Mesendoderm (in vitro differentiated cells): ENCODE results near the gene HTRA2.

Source experiments
- DNase-seq: peaks from one replicate; pipeline ENCODE4 v3.0.0; 2013
- H2AK5ac ChIP-seq: 2 replicates; pipeline ENCODE4 v1.6.1; 2013; ENCODE audit warnings: low read length, inconsistent platforms
- H2BK120ac ChIP-seq: 2 replicates; pipeline ENCODE4 v1.6.1; 2013; ENCODE audit warnings: low read depth, mild to moderate bottlenecking, low read length, moderate library complexity, mixed read lengths
- H2BK15ac ChIP-seq: replicated peaks from 2 replicates; pipeline ENCODE4 v1.6.1; 2013; ENCODE audit warnings: low read depth, mild to moderate bottlenecking, moderate library complexity
- H2BK5ac ChIP-seq: 2 replicates; pipeline ENCODE4 v1.6.1; 2013; ENCODE audit warnings: low read length, inconsistent platforms
- H3K18ac ChIP-seq: 2 replicates; pipeline ENCODE4 v1.6.1; 2013; ENCODE audit warnings: mild to moderate bottlenecking, low read length, mixed read lengths
- H3K23ac ChIP-seq: one replicate; pipeline ENCODE4 v1.6.1; 2013; ENCODE audit warnings: low read length
- H3K27ac ChIP-seq: 2 replicates; pipeline ENCODE4 v1.5.1; 2013; ENCODE audit warnings: low read depth, mild to moderate bottlenecking, inconsistent platforms, low read length, moderate library complexity
- H3K27me3 ChIP-seq: 2 replicates; pipeline ENCODE4 v1.6.1; 2013; ENCODE audit warnings: low read length, control low read depth, mild to moderate bottlenecking, inconsistent platforms; ENCODE audit not compliant: insufficient read depth, poor library complexity
- H3K36me3 ChIP-seq: 2 replicates; pipeline ENCODE4 v1.6.1; 2013; ENCODE audit warnings: low read length, inconsistent platforms; ENCODE audit not compliant: control insufficient read depth, insufficient read depth
- H3K4ac ChIP-seq: one replicate; pipeline ENCODE4 v1.6.1; 2013; ENCODE audit warnings: low read depth, mild to moderate bottlenecking, low read length, moderate library complexity
- H3K4me1 ChIP-seq: 2 replicates; pipeline ENCODE4 v1.6.1; 2013; ENCODE audit warnings: low read depth, low read length, inconsistent platforms; ENCODE audit not compliant: control insufficient read depth
- H3K4me2 ChIP-seq: 2 replicates; pipeline ENCODE4 v1.6.1; 2013; ENCODE audit warnings: low read length
- H3K4me3 ChIP-seq: 2 replicates; pipeline ENCODE4 v1.5.1; 2013; ENCODE audit warnings: mild to moderate bottlenecking, low read length
- H3K56ac ChIP-seq: one replicate; pipeline ENCODE4 v1.6.1; 2013; ENCODE audit warnings: low read length
- H3K79me1 ChIP-seq: 2 replicates; pipeline ENCODE4 v1.6.1; 2013; ENCODE audit warnings: low read length, inconsistent platforms
- H3K79me2 ChIP-seq: 2 replicates; pipeline ENCODE4 v1.6.1; 2013; ENCODE audit warnings: mild to moderate bottlenecking, low read length; ENCODE audit not compliant: control insufficient read depth, insufficient read depth
- H3K9ac ChIP-seq: 2 replicates; pipeline ENCODE4 v1.6.1; 2013; ENCODE audit warnings: low read length, inconsistent platforms
- H4K5ac ChIP-seq: one replicate; pipeline ENCODE4 v1.6.1; 2013; ENCODE audit warnings: low read length
- H4K8ac ChIP-seq: one replicate; pipeline ENCODE4 v1.6.1; 2013; ENCODE audit warnings: low read depth, mild to moderate bottlenecking, control low read depth, low read length, moderate library complexity
- WGBS: extraction: QIAGEN DNeasy Blood & Tissue Kit; methylation state at CpG from one replicate; pipeline ENCODE4 v1.1.7; 2013; ENCODE audit warnings: low lambda C conversion rate, missing lambda C conversion rate; ENCODE audit not compliant: insufficient coverage; ENCODE audit errors: extremely low coverage; 5-methylcytosine and 5-hydroxymethylcytosine counted together

Gene HTRA2

GRCh38 chr2:74535440-74535965, 5.8 kb downstream of the HTRA2 start:
- Histone ChIP-seq H3K56ac (no peak overlapping the region), H3K9ac (no peak overlapping the region), H2BK120ac (no peak overlapping the region), H2BK5ac (no peak overlapping the region), H3K4me3 (no peak overlapping the region), H2BK15ac (no peak overlapping the region), H3K36me3 (no peaks in the 10 kb centered on the region), H3K4ac (no peak overlapping the region), H3K27ac (no peak overlapping the region), H4K5ac (no peak overlapping the region), H3K79me2 (no peaks in the 10 kb centered on the region), H3K23ac (no peak overlapping the region), H3K4me2 (no peak overlapping the region), H3K18ac (no peak overlapping the region), H2AK5ac (no peak overlapping the region), H3K4me1 (peaks cover 1% of the 10 kb centered on the region), H4K8ac (no peak overlapping the region), H3K79me1 (peaks cover 1% of the 10 kb centered on the region), H3K27me3 (no peaks in the 10 kb centered on the region)
- DNase-seq, result no peak
- WGBS, result no CpG with 5 or more reads among the region's 10 CpGs

- H2AK5ac ChIP-seq, result no peak overlapping the region
- H3K4ac ChIP-seq, result no peak overlapping the region
- H3K4me1 ChIP-seq, result no peaks in the 10 kb centered on the region
- no peak overlapping the region for H3K27ac ChIP-seq
- H2BK120ac ChIP-seq, result no peak overlapping the region
- H3K36me3 ChIP-seq, result no peaks in the 10 kb centered on the region
- peaks cover 1% of the 10 kb centered on the region for H3K79me1 ChIP-seq
- no peaks in the 10 kb centered on the region for H3K79me2 ChIP-seq
- H3K23ac ChIP-seq, result no peak overlapping the region
- H3K18ac ChIP-seq, result no peak overlapping the region
- H3K4me3 ChIP-seq, result no peak overlapping the region
- H3K56ac ChIP-seq, result no peak overlapping the region
- no peak overlapping the region for H4K8ac ChIP-seq
- no peak overlapping the region for H2BK15ac ChIP-seq
- H4K5ac ChIP-seq, result no peak overlapping the region
- no peaks in the 10 kb centered on the region for H3K27me3 ChIP-seq
- no peak overlapping the region for H3K4me2 ChIP-seq
- H3K9ac ChIP-seq, result no peak overlapping the region
- no CpG with 5 or more reads among the region's 23 CpGs for WGBS
- no peak overlapping the region for H2BK5ac ChIP-seq
- DNase-seq, result no peak
Observed at GRCh38 chr2:74536166-74536950, 6.6 kb downstream of the HTRA2 start.

- Histone ChIP-seq H3K4me2 (no peak overlapping the region), H3K27ac (no peak overlapping the region), H3K4me1 (no peaks in the 10 kb centered on the region), H4K8ac (no peak overlapping the region), H3K79me1 (no peaks in the 10 kb centered on the region), H2BK120ac (no peak overlapping the region), H3K9ac (no peak overlapping the region), H3K4me3 (no peak overlapping the region), H3K18ac (no peak overlapping the region), H3K27me3 (no peaks in the 10 kb centered on the region), H4K5ac (no peak overlapping the region), H3K79me2 (no peaks in the 10 kb centered on the region), H2AK5ac (no peak overlapping the region), H2BK5ac (no peak overlapping the region), H3K56ac (no peak overlapping the region), H3K4ac (no peak overlapping the region), H2BK15ac (no peak overlapping the region), H3K23ac (no peak overlapping the region), H3K36me3 (no peaks in the 10 kb centered on the region)
- no CpG with 5 or more reads among the region's 4 CpGs for WGBS
- no peak for DNase-seq
Observed at GRCh38 chr2:74537140-74537539, 7.4 kb downstream of the HTRA2 start.

GRCh38 chr2:74538881-74539339, 9.2 kb downstream of the HTRA2 start:
- Histone ChIP-seq H3K27me3 (no peaks in the 10 kb centered on the region), H3K9ac (no peak overlapping the region), H4K8ac (no peak overlapping the region), H3K79me1 (no peaks in the 10 kb centered on the region), H3K27ac (no peak overlapping the region), H2AK5ac (no peak overlapping the region), H3K4me2 (no peak overlapping the region), H3K4ac (no peak overlapping the region), H3K56ac (no peak overlapping the region), H3K23ac (no peak overlapping the region), H3K18ac (no peak overlapping the region), H3K36me3 (no peaks in the 10 kb centered on the region), H3K79me2 (no peaks in the 10 kb centered on the region), H3K4me1 (no peaks in the 10 kb centered on the region), H4K5ac (no peak overlapping the region), H3K4me3 (no peak overlapping the region), H2BK5ac (no peak overlapping the region), H2BK15ac (no peak overlapping the region), H2BK120ac (no peak overlapping the region)
- no CpG with 5 or more reads among the region's 7 CpGs for WGBS
- DNase-seq, result no peak

GRCh38 chr2:74540291-74540690, 10.6 kb downstream of the HTRA2 start:
- Histone ChIP-seq H3K27me3 (peaks cover 2% of the 10 kb centered on the region), H3K18ac (no peak overlapping the region), H3K79me1 (no peaks in the 10 kb centered on the region), H3K79me2 (no peaks in the 10 kb centered on the region), H2BK15ac (no peak overlapping the region), H3K56ac (no peak overlapping the region), H3K9ac (no peak overlapping the region), H3K36me3 (no peaks in the 10 kb centered on the region), H3K4me2 (no peak overlapping the region), H4K8ac (no peak overlapping the region), H4K5ac (no peak overlapping the region), H3K4me1 (no peaks in the 10 kb centered on the region), H2AK5ac (no peak overlapping the region), H3K23ac (no peak overlapping the region), H2BK120ac (no peak overlapping the region), H3K4me3 (no peak overlapping the region), H2BK5ac (no peak overlapping the region), H3K4ac (no peak overlapping the region), H3K27ac (no peak overlapping the region)
- DNase-seq, result no peak
- no CpG with 5 or more reads among the region's 5 CpGs for WGBS
